HG02885 (cell line): Measurements from ENCODE around the gene SLC44A5.
"Not testable (repeated sequence)": the region's sequence is repeated elsewhere in the genome, so short reads cannot be mapped to it uniquely, and the experiment has no call there.

Source experiments
- ATAC-seq: cut with Tn5 transposase; IDR thresholded peaks from one replicate; pipeline ENCODE4 v1.9.1; 2021; ENCODE audit warnings: mild to moderate bottlenecking; ENCODE audit not compliant: unreplicated experiment, poor library complexity

Gene SLC44A5

DNA sequence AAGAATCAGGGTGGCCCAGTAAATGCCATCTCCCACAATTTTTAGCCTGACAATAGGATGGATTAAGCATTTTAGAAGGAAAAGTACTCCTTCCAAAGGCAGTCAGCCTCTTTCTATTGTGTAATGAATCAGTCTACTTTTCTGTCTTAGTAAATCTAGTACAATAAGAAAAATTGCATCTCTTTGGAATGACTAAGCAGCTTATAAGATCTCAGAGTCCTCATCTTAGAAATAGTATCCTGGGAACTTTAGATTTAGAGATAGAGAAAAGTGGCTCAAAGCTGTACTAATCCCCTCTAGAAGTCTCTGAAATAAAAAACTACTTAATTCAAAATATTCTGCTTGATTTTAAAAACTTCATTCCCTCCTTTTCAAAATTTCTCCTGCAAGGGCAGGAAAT lies 81.4 kb downstream of the SLC44A5 start:
- ATAC-seq, result no peak

DNA sequence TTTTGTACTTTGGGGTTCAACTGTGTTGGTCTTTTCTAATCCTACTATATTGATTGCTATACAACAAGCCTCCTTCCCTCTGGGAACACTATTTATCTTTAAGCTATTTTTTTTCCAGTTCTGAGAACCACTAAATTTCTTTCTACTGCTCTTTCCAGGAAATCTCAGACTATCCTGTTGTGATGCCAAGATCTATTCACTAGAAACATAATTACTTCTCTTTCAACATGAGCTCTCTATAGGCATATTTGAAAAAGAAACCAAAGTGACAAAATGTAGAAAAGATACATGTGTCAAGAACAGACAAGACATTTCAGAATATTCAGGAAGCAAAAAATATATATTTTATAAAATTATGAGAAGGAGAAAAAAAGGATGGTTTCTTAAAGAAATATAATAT lies 82.9 kb downstream of the SLC44A5 start:
- ATAC-seq, result no peak

DNA sequence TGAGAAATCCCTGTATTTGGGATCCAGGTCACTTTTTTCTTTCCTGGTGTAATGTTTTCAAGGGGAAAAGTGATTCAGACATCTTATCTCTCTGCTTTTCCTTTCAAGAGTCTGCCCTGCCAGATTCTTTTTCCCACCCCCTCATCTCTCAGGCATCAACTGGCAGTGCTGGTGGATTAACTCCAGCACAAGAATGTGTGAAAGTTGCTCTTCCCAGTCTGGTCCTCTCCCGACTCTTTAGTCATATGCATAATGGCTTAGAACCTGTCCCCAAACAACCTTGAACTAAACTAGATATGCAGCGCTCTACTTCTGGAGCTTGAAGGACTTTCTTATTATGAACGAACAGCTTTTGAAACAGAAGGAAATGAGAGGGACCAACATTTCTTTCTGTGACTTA lies 88.5 kb downstream of the SLC44A5 start:
- ATAC-seq, result no peak

DNA sequence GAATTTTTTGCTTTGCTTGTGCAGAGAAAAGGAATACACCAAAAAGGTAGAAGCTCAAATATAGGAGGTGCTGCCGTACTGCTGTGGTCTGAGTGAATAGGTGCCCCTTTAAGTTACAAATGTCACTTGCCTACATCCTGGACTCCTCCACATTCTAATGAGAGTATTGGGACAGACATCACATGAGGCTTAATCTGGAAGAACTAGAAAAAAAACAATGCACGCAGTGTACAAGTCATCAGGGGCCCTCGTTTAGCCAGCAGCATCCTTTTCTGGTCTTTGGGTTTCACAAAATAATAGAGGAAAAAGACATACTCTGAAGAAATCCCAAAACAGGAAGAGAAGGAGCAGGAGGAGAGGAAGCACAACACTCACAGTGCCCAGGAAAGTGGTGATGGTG lies 89.3 kb downstream of the SLC44A5 start:
- ATAC-seq, result no peak

DNA sequence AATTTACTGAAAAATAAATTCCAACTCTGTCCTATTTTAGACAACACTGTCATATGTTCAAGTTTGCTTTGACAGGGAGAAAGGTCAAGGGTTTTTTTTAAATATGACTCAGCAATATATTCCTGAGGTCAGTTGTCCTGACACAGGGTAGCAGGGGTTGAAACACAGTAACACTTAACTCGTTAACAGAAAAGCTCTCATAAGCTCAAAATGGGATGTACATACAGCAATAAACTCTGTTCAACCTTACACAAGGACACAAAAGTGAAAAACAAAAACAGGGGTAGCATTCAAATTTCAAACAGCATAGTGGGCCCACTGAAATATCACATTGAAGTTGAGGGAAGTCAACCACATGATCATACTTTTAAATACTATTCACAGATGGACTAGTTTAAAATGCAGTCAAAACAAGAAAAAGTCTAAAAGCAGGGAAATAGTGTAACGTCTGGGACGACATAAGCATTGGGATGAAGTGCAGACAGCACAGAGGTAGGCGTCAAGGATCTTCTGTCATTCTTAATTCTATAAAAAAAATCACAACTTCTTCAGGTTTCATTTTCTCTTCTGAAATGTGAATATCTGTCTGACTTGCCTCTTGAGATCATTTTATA lies 89.9 kb downstream of the SLC44A5 start:
- ATAC-seq, result no peak

DNA sequence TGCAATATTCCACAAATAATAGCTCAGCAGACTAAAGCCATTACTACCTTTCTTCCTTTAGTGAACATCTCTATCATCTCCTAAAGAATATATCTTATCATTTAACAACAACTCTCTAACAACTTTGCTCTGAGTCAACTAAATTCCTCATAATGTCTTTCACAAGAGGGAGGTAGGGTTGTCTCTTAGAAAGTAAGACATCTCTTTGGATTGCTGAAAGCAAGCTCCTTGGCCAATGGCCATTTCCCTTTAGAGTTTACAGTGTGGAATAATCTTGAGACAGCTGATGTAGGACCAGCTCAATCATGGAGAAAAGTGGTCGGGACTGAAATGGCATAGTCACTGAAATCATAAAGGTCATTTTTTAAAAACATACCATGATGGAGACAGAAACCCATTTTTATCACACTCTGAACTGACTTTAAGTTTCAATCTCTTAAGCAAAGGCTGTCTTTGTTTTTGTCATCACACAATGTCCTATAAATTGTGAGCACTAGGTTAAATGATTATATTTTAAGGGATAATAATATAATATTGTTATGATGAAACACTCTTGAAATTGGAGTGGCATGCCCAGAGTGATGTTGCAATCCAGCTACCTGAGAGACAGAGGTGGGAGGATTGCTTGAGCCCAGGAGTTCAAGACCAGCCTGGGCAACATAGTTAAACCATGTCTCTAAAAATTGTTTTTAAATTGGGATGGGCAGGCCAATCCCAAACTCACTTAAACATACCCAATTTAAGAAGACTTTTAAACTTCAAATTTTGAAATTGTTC lies 91.1 kb downstream of the SLC44A5 start:
- no peak for ATAC-seq

DNA sequence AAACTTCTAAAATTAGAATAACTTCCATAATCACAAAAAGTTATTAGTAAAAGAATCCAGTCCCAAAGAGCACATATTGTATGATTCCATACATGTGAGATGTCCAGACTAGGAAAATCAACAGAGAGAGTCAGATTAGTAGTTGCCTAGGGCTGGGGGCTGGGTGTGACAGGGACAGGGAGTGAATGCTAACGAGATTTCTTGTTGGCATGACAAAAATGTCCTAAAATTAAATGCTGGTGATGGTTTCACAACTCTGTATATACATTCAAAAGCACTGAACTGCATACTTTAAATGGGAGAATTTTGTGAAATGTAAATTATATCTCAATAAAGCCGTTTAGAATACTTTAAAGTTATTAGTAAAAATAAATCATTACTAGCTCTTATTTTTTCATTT lies 92.2 kb downstream of the SLC44A5 start:
- no peak for ATAC-seq

DNA sequence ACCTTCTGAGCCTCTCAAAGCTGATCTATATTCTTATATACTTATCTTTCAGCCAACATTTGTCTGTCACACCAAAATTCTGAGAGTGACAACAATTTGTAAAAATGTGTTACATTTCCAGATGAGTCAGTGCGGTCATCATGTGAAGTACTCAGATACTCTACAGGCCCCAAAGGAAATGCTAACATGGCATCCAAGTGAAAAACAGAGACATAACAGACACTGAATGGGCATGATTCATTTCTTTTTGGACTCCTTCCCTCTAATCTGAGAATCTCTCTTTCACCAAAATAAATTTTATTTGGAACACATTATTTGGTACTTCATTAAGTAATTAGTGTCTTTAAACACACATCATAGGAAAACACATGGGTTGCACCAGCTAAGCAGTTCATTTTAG lies 96.6 kb downstream of the SLC44A5 start:
- no peak for ATAC-seq

DNA sequence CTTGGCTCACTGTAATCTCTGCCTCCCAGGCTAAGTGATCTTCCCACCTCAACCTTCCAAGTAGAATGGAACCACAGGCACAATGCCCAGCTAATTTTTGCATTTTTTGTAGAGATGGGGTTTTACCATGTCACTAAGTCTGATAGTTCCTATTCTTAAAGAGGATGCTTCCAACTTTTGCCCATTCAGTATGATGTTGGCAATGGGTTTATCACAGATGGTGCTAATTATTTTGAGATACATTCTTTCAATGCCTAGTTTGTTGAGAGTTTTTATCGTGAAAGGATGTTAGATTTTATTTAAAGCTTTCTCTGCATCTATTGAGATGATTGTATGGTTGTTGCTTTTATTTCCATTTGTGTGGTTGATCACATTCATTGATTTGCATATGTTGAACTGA lies 103.9 kb downstream of the SLC44A5 start:
- ATAC-seq, result no peak

DNA sequence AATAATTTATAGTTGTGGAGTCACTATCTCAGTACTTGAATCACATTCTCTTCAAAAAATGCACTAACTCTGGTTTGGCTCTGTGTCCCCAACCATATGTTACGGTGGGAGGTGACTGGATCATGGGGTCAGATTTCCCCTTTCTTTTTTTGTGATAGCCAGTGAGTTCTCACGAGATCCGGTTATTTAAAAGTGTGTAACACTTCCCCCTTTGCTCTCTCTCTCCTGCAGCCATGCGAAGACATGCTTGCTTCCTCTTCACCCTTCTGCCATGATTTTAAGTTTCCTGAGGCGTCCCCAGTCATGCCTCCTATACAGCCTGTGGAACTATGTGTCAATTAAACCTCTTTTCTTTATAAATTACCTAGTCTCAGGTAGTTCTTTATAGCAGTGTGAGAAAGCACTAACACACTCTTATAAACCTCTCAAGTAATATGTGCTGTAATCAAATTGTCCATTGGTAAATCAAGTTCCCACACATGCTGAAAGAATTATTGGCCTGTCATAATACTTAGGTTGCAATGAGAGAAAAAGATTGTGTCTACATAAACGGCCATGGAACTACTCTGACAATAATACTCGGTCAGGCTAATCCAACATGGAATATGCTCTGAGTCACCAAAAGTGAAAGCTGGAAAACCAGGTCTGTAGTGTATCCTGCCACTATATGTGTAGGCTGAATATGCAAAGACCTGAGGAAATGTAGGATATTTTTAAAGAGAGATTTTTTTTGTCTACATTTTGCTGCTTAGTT lies 107.5 kb downstream of the SLC44A5 start:
- ATAC-seq, result no peak

DNA sequence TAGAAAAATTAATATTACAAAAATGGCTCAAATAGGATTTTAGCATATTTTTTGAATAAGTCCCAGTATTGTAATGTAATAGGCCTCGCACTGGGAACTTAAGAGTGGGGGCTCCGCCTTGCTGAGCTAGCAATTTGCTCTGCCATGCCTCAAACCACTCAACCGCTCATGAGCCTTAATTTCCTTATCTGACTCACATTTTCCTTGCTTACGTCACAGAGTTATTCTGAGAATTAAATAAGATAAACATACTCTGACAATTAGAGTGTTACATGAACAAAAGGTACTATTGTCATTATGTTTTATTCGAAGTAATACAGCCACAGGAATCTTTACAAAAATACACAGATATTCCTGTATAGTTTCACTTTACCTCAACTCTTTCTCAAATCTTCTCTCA lies 108.1 kb downstream of the SLC44A5 start:
- ATAC-seq, result no peak

DNA sequence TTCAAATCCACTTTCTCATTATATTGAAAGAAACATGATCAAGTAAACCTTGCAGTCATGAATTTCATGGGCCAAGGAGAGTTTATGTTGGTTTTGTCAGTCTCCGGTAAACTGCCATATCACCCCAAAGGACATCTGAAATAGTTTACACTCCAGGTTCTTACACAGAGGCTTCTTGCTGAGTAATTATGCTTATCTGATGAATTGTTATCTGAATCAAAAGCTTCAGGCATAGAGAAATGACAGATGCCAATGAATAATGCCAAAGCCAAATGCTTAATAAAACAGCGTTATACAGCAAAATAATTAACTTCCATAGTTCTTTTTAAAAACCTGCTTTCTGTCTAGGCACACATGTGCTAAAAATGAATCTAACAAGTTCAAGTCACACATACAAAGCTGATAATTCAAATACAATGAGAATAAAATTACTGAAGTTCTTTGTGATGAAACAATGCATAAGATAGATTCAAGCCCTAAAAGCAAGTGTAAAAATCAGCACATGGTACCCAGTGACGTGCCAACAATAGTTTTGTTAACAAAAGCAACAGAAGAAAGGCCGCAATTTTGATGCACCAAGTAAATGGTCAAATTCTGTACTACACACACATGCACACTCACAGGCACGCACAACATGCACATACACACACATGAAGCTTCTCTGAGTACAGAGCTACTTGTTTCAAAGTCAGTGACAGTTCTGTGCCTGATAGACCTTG lies 109.2 kb downstream of the SLC44A5 start:
- no peak for ATAC-seq

DNA sequence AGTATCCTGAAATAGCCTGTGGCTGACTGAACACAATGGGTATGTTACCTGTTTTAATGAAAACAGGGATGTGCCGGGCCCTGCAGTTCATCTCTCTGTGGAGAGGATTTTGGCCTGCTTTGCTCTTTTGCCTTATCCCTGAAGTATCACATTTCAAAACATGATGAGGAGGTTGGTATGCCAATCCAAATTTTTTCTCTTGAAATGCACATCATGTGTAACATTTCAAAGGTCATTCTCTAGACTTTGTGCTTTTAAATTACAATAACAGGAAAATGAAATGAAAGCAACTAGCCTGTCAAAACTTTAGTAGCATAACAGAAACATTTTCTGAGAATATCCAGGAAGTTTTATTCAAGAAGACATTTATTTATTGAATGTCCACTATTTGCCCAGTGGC lies 118.9 kb downstream of the SLC44A5 start:
- ATAC-seq, result no peak

DNA sequence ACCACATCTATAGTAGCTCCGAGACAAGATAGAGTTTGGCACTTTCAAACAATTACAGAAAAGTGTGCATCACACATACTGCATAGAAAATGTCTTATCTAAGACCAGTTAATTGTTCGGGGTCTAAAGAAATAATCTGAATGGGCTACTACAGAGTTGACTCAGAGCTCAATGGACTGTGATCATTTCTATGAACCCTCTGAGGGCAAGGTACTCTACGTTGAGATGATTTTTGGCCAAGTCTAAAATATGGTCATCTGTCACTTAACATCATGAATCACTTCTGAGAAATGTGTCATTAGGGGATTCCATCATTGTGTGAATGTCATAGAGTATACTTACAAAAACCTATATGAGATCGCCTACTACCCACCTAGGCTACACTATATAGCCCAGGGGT lies 123.5 kb downstream of the SLC44A5 start:
- no peak for ATAC-seq

DNA sequence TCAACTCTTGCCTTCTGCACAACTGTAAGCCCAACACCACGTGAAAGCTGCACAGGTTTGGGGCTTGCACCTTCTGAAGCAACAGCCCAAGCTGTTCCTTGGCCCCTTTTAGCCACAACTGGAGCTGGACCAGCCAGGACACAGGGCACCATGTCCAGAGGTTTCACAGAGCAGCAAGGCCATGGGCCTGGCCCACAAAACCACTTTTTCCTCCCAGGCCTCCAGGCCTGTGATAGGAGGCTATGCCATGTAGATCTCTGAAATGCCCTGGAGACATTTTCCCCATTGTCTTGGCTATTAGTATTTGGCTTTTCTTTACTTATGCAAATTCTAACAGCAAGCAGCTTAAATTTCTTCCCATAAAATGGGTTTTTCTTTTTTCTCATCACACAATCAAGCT lies 126.1 kb downstream of the SLC44A5 start:
- ATAC-seq, result no peak

DNA sequence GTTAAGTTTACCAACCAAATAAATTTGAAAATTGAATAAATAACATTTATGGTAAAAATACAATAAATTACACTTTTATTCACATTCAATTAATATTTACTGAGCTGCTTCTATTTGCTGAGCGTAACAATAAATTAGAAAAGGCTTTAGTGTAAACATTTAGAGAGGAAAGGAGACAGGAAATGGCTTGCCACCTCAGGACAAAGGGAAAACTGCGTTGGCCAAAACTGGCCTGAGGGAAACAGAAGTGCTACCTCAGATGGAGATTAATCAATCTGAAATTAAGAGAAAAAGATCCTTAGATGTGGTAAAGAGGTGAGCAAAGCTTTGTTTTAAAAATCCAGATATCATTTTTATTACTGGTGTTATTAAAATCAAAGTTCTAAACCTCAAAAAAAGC lies 128.0 kb downstream of the SLC44A5 start:
- no peak for ATAC-seq

DNA sequence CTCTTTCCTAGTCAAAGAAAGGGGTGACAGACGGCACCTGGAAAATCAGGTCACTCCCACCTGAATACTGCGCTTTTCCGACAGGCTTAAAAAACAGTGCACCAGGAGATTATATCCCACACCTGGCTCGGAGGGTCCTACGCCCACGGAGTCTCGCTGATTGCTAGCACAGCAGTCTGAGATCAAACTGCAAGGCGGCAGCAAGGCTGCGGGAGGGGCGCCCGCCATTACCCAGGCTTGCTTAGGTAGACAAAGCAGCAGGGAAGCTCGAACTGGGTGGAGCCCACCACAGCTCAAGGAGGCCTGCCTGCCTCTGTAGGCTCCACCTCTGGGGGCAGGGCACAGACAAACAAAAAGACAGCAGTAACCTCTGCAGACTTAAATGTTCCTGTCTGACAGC lies 134.4 kb downstream of the SLC44A5 start:
- not testable (repeated sequence) for ATAC-seq

DNA sequence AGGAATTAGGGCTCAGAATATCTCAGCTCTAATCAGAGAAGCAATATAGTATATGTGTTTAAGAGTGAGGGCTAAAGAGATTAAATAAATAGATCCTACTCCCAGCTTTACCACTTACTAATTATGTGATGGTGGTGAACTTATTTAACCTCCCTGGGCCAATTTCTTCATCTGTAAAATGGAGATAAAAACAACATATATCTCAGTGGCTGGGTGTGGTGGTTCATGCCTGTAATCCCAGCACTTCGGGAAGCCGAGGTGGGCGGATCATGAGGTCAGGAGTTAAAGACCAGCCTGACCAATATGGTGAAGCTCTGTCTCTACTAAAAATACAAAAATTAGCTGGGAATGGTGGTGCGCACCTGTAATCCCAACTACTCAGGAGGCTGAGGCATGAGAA lies 135.2 kb downstream of the SLC44A5 start:
- ATAC-seq, result no peak

DNA sequence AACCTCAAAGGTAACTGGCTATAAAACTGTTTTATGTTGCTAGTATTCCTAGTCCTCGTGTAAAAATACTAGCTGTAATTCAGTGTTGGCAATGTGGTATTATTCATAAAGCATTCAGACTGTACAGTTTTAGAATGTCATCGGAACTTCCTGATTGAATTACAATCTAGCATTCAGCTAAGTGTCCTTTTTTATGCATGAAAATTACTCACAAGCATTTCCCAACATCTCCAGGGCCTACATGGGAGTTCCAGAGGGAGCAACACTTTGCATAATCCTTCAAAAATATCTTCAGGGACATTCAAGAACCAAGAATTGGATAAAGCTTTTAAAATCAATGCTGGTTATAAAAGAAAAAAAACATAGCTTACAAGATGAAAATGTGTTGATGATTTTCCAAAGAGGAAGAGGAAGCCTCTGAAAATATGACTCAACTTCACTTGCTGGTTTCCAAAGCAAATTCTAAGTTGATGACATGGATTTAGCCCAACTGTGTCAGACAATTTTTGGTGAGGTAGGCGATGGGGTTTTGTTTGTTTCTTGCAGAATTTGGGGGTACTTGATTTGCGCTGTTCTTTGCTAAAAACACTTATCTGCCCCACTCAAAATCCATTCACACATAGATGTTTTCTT lies 137.8 kb downstream of the SLC44A5 start:
- ATAC-seq, result no peak
